GM11168 (cell line): ENCODE data around the gene YBX3.

Source experiments
- in situ Hi-C: fragments of 300-500 bp; cut with MboI; formaldehyde crosslinking; loops from one replicate; pipeline ENCODE4 v1.12.0; 2022; ENCODE audit warnings: low sequenced_read_pairs; ENCODE audit not compliant: unreplicated experiment

Gene YBX3

GRCh38 chr12:10673659-10674384 lies 49.3 kb downstream of the YBX3 start, which contains the start of gene STYK1:
TSS of gene STYK1 (minus strand) at chr12:10674052. CDS start at chr12:10634618, 39,434 bp downstream.
- in situ Hi-C loops = no loop called here

- in situ Hi-C loops = no loop called here
Measured at GRCh38 chr12:10672231-10672868, 50.8 kb downstream of the YBX3 start.

GRCh38 chr12:10669533-10669932 lies 53.6 kb downstream of the YBX3 start:
- in situ Hi-C loops = no loop called here

- in situ Hi-C loops = no loop called here
Measured at GRCh38 chr12:10668526-10668925, 54.6 kb downstream of the YBX3 start.

GRCh38 chr12:10667581-10667980 lies 55.5 kb downstream of the YBX3 start:
- in situ Hi-C loops = no loop called here

GRCh38 chr12:10664499-10664898 lies 58.6 kb downstream of the YBX3 start:
- in situ Hi-C loops = no loop called here

- in situ Hi-C loops = no loop called here
Measured at GRCh38 chr12:10663869-10664268, 59.3 kb downstream of the YBX3 start.

- in situ Hi-C loops = no loop called here
Measured at GRCh38 chr12:10661338-10661737, 61.8 kb downstream of the YBX3 start.

GRCh38 chr12:10654003-10654402 lies 69.1 kb downstream of the YBX3 start:
- in situ Hi-C loops = no loop called here

- in situ Hi-C loops = no loop called here
Measured at GRCh38 chr12:10652192-10652591, 70.9 kb downstream of the YBX3 start.
